Kidney tubule cell (primary cell): ENCODE measurements around the gene RAD54L.
"Not testable (repeated sequence)": the region's sequence is repeated elsewhere in the genome, so short reads cannot be mapped to it uniquely, and the experiment has no call there.

Source experiments
- DNase-seq: peaks from one replicate; pipeline ENCODE4 v3.0.0-alpha.2; 2018; ENCODE audit warnings: low spot score

The RAD54L gene

DNA sequence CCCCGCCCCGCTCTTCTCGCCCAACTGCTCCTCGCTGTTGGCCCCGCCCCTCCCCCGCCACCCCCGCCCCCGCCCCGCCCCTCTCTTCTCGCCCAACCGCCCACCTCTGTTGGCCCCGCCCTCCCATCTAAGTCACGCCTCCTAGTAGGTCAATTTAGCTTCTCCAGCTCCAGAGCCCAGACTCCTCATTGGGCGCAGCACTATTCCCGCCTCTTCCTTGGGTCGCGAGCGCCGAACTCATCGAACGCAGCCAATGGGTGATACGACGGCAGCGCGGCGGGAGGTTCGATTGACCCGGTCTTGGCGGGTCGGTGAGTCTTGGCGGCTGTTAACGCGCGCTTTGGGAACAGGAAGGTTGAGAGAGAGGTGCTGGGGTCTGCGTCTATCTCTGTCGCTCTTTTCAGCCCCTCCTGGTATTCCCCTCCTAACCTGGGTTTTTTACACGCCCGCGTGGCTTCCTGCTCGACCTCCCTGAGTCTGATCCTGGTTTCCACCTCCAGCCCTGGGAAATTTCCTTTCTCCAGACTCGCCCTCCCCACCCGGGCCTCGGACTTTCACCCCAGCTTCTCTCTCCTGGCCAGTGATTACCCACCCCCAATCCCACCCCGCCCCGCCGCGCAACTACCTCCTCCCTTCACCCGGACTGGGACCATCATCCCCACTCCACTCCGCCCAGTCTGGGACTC, at the start of gene RAD54L:
Gene RAD54L (plus strand): TSS at position 328 of the 686 bp plus-strand sequence. CDS start 643 bp downstream, outside the sequence.
- peak; percentile 99 for DNase-seq

DNA sequence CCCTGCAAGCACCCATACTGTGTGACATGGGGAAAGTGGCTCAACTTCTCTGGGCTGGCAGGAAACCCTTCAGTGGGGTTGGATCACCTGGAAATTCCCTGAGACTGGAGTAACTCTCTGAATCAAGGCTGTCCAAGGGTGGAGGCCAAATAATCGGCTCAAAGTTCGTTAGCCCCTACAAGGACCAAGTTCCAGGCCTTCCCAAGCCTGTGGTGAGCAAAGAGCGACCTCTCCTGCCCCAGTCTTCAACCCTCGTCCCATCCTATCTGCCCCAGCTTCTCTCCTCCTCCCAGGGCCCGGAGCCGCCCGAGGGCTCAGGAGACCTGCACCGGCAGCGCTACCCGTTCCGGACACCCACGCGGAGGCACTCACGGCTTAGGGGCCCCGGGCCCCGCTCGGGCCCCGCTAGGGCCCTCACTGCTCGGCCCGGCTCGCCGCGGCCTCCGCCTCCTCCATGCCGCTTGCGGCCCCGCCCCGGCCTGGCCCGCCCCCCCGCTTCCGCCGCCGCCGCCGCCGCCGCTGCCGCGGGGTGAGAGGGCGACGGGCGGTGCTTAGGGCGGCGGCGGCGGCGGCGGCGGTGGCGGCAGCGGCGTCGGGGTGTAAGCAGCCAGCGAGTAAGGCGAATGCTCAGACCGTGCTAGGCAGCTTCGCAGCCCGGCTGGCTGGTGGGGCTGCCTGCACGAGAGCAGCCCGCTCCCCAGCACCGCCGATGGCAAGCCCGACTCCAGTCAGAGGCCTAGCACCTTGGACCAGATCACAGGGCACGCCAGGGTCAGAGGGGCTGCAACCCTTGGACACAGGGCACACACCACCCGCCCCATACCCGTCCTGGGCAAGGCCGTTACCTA, 49.4 kb upstream of the RAD54L start, which contains the start of gene POMGNT1:
Gene POMGNT1 (minus strand): TSS at position 471 of the 848 bp plus-strand sequence. CDS start 613 bp downstream, outside the sequence.
- DNase-seq, result peak; percentile 84

DNA sequence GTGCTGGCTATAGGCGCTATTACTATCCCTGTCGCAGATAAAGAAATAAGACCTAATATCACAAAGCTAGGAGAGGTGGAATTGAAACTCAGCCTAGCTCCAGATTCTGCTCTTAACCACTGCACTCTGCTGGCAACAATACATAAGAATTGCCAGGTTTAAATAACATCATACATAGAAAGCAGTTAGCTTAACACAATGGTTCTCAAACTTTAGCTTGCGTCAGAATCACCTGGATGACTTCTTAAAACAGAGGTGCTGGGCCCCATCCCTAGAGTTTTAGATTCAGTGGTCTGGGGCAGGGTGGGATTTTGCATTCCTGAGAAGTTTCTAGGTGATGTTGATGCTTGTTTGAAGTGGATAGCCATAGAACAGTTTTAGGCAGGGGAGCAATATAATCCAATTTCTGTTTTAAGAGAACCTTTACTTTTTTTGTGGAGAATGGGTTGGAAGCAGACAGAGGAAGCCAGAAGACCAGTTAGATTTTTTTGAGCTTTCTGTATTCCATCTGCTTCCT, 48.3 kb upstream of the RAD54L start:
- DNase-seq, result no peak

DNA sequence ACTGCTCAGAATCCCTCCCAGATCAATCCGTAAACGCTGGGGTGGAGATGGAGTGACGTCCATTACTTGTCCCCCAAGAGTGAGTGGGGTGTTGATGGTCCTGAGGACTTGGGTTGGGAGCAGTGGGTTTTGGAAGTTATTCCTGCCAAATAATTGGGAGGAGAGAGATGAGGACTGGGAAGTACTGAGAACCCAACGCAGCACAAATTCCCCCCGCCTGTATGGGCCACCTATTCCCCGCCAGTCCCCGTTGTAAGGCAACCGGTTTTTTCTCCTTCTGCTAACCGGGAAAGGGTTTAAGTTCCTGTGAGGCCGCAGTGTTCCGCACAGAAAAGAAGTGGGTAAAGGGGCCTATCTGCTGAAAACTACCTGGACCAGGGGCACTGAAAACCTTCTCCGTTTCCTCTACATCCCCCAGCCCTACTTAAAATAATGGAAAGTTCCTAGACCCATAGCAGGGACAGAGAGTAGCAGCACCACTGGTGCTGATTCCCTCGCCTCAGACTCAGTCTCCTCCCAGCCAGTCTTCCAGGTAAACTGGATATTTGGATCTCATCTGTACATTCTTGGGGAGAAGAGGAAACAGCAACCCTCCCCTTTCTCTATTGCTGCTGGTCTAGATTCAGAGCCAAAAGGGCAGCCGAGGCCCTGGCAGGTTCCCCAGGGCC, 43.7 kb upstream of the RAD54L start:
- DNase-seq, result no peak

DNA sequence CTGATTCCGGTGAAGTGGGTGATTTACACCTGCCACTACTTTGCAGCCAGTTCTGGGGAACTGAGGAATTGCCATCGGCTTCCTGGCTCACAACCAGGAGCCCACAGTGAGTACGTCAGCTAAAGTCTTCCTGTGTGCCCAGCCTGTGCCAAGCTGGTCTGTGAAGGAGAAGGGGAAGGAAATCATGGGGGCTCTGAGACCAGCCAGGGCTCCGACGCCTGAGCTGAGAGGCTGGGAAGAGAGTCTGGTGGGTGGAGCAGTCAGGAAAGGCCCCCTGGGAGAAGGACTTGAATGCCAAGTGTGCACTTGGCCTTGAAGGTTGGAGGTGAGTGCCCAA, 43.2 kb upstream of the RAD54L start:
- DNase-seq, result peak; percentile 63

DNA sequence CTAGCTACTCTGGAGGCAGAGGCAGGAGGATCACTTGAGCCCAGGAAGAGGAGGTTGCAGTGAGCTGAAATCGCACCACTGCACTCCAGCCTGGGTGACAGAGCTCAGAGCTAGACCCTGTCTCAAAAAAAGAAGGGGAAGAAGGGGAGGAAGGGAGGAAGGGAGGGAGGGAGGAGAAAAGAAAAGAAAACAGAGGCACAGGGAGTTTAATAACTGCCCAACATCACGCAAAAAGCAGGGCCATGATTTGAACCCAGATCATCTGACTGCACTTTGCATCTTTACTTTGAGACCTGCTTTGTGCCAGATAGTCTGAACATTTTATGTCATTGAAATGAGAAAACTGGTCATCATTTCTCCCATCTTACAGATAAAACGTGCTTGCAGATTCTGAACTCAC, 42.4 kb upstream of the RAD54L start:
- no peak for DNase-seq

DNA sequence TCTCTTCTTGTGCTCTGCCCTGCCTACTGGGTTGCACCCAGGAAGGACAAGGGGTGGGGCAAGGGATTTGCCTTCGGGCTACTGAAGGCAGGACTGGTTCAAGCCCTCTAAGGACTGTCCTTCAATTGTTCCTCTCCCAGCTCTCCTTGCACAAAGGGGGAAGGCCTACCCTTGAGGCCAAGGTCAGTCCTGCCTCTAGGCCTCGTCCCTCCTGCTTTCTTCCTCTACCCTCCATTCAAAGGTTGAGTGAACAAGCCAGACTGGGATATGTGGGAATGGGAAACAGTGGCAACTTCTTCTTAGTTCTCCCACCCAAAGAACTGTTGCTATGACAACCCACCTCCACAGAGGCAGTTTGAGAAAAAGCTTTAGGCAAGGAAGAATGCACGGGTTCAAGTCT, 41.8 kb upstream of the RAD54L start:
- DNase-seq, result no peak

DNA sequence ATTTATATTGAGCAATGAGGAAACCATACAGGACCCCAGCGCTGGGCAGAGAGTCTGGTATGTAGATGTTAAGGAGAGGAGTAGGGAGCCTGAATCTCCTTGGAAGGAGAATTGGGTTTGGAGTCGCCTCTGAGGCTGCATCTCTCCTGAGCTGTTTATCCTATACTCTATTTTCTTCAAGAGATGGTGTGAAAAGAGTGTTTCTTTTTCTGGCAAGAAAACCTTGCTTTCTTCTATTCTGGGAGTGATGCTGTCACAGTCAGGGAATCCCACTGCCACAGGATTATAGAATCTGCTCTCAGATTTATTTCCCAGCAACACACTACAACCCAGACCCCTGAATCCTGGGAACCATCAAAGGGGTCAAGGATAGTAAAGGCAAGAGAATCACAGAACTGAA, 41.2 kb upstream of the RAD54L start:
- DNase-seq, result no peak

DNA sequence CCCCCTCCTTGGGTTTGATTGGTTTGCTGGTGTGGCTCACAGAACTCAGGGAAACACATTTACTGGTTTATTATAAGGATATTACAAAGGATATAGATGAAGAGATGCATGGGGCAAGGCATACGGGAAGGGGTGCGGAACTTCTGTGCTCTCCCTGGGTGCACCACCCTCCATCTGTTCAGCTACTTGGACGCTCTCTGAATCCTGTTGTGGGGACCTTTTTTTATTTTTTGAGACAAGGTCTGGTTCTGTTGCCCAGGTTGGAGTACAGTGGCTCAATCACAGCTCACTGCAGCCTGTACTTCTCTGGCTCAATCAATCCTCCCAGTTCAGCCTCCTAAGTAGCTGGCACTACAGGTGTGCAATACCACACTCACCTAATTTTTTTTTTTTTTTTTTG, 37.0 kb upstream of the RAD54L start:
- DNase-seq, result no peak

DNA sequence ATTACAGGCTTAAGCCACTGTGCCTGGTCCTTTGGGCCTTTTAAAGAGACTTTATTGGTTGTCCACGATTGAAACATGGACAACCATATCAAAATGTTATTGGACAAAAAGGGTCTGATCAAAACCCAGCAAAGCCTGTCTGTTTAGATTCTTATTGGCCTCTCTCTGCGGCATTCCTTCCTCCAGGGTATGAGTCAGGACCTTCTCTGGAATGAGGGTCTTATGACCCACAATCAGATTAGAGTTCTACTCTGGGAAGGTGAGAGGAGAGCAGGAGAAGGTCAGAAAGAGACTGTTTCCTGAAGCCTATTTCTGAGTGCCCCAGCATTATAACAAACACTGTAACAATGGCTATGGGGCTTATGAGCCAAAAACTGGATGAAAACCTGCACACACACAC, 36.5 kb upstream of the RAD54L start:
- DNase-seq, result no peak

DNA sequence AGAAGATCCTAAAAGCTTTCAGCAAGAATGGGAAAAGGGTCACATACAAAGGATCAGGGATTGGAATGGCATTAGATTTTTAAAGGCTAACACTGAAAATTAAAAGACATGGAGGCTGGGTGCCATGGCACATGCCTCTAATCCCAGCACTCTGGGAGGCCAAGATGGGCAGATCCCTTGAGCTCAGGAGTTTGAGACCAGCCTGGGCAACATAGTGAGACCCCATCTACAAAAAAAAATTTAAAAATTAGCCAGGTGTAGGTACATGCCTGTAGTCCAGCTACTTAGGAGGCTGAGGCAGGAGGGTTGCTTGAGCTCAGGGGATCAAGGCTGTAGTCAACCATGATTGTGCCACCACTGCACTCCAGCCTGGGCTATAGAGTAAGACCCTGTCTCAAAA, 32.1 kb upstream of the RAD54L start:
- no peak for DNase-seq

DNA sequence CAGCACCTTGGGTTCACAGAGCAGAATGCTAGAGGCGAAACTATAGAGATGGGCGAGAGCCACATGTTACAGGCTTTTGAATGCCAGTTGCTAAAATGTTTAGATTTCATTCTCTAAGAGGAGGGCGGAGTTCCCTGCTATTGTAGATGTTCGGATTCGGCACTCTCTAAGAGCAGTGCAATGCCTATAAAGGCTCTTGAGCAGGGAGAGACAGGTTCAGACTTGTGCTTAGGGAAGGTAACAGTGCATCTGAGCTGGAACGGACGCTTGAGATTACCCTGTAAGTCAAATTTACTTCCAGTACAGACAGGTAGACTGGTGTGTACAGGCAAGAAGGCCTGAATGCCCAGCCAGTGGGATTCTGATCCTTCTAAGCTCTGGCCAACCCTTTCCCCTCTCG, 29.1 kb upstream of the RAD54L start:
- DNase-seq, result no peak

DNA sequence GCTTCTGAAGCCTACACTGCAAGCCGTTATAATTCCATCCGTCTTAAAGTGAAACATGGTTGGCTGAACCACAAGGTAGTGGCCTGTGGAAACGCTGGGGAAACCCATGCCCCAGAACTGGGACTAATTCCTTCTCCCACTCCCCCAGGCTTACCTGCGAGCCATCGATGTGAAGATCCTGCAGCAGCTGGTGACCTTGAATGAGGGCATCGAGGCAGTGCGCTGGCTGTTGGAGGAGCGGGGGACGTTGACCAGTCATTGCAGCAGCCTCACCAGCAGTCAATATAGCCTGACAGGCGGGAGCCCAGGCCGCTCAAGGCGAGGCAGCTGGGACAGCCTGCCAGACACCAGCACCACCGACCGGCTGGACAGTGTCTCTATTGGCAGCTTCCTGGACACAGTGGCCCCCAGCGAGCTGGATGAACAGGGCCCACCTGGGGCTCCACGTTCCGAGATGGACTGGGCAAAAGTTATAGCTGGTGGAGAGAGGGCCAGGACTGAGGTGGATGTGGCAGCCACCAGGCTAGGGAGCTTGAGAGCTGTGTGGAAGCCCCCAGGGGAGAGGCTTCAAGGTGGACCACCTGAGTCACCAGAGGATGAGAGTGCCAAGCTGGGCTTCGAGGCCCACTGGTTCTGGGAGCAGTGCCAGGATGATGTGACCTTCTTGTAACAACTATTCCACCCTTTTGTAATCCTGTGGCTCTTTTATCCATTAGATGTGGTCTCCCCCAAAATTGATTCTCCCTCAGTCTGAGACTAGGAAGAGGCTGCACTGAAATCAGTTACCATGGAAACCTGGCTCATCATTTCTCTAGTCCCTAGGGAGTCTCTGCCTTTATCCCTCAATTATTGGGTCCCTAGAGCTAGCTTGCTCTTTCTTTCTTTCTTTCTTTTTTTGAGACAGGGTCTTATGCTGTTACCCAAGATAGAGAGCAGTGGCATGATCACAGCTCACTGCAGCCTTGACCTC, 27.7 kb upstream of the RAD54L start:
- no peak for DNase-seq

DNA sequence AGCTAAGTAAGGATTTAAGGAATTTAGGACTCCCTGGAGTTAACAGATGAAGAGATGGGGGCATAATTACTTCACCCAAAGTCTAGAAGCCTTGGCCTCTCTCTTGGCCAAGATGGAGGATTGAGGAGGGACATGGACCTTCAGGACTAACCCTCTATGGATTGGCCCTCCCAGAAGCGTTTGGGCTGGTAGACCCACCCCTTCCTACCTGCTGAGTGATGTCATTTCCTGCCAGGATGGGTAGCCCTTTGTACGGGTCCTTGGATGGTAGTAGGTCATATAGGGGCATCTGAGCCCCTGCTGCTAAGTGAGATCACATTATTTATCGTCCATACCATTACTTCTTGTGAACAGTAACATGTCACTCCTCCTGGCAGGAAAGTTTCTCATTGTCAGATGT, 26.8 kb upstream of the RAD54L start:
- DNase-seq, result no peak

DNA sequence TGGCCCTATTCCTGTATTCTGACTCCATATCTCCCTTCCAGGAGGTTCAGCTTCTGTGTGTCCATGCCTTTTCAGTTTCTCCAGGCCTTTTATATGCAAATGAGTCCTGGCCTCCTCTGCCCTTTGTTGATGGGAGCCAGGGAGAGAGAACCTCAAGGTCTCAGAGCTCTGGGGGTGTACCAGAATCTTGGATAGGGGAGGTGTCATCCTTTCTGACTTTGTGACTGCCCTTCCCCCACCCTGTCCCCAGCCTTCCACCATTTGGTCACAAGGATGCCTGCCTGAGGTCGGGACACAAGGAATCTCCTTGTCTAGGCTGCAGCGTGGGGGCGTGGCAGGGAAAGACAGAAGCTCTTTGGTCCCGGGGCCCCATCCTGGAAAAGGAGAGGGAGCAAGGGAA, 25.8 kb upstream of the RAD54L start:
- DNase-seq, result no peak

DNA sequence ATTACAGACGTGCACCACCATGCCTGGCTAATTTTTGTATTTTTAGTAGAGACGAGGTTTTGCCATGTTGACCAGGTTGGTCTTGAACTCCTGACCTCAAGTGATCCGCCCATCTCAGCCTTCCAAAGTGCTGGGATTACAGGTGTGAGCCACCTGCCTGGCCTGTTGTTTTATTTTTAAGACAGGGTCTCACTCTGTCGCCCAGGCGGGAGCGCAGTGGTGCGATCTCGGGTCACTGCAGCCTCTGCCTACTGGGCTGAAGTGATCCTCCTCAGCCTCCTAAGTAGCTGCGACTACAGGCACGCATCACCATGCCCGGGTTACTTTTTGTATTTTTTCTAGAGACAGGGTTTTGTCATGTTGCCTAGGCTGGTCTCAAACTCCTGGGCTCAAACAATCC, 24.5 kb upstream of the RAD54L start:
- DNase-seq, result not testable (repeated sequence)

DNA sequence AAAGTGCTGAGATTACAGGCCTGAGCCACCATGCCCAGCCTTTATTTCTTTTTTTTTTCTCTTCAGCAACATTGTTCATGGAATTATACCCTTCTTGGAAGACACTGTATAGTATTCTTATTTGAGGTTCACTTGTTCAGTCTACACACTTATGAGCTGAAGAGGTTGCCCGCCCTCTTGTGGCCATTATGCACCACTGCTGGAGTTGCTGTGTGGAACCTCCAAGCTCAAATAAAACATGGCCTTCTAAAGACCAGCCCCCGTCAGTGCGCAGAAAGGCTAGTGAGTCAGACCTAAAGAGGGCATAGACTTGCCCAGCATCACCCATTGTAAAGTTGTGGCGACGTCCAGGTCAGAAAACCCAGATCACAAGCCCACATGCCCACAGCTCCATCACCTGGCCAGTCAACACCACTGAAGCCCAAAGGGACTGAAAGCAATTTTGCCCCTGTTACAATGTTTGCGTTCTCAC, 24.1 kb upstream of the RAD54L start:
- DNase-seq, result peak; percentile 94

DNA sequence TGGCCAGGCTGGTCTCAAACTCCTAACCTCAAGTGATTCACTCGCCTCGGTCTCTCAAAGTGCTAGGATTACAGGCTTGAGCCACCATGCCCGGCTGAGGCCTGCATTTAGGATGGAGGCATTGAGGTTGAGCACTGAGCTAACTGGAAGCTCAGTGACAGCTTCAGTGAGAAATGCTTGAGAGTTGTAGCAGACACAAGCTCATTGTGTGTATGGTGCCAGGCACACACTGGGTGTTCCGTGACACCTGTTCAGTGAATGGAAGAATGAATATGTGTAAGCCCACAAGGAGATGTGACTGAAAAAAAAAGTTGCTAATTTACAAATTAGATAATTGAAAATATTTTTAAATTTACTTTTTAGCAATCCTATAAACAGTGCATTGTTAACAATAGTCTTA, 22.6 kb upstream of the RAD54L start:
- no peak for DNase-seq

DNA sequence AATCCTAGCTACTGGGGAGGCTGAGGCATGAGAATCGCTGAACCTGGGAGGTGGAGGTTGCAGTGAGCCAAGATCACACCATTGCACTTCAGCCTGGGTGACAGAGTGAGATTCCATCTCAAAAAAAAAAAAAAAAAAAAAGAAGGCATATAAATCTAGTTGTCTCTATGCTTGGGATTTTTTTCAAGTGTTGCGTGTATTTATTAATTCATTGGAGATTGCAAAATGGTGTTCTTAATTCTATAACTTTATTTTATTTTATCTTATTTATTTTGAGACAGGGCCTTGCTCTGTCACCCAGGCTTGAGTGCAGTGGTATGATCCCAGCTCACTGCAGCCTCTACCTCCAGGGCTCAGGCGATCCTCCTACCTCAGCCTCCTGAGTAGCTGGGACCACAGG, 16.3 kb upstream of the RAD54L start:
- DNase-seq, result not testable (repeated sequence)

DNA sequence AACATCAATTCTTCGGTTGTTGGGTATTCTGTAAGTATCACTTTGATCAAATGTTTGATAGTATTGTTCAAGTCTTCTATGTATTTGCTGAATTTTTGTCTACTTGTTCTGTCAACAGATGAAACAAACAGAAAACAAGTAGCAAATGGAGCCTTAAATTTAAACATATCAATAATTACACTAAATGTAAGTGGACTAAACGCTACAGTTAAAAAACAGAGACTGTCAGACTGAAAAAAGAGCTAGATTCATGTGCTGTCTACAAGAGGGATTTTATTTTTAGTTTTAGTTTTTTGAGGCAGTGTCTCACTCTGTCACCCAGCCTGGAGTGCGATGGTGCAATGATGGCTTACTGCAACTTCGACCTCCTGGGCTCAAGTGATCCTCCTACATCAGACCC, 10.7 kb upstream of the RAD54L start:
- no peak for DNase-seq

DNA sequence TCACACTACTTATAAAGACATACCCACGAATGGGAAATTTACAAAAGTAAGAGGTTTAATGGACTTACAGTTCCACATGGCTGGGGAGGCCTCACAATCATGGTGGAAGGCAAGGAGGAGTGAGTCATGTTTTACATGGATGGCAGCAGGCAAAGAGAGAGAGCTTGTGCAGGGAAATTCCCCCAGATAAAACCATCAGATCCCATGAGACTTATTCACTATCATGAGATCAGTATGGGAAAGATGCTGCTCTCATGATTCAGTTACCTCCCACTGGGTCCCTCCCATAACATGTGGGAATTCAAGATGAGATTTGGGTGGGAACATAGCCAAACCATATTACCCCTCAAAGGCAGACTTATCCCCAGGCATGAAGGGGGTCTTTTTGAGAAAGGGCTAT, 8.7 kb upstream of the RAD54L start:
- peak; percentile 92 for DNase-seq
